Spleen (tissue), 11 donors: Measurements from ENCODE around the gene HSPA12B. TPM values are rescaled to one million over a fixed set of nuclear protein-coding genes. Genes with fewer than 3 reads are reported as not detected.

Experiments used
- DNase-seq: peaks from one replicate; pipeline ENCODE4 v3.0.0-alpha.2; 2020
- H3K27ac ChIP-seq, 8 donors: fragments of 200-600 bp; sonication (generic) in 7 of 8; 1 replicate in 4 of 8; 2 replicates in 4 of 8; pipeline versions ENCODE4 v1.5.0 to v1.8.0; 2016 to 2021; ENCODE audit warnings: inconsistent platforms in 4 of 8, mild to moderate bottlenecking in 4 of 8, moderate library complexity in 1 of 8
- H3K27me3 ChIP-seq, 7 donors: fragments of 200-600 bp; sonication (generic) in 6 of 7; replicated peaks in 1 of 7; 1 replicate in 4 of 7; 2 replicates in 3 of 7; pipeline versions ENCODE4 v1.5.0 to v1.8.0; 2016 to 2021; ENCODE audit warnings: inconsistent platforms in 3 of 7, mild to moderate bottlenecking in 1 of 7
- H3K36me3 ChIP-seq, 6 donors: fragments of 200-600 bp; sonication (generic) in 5 of 6; 1 replicate in 4 of 6; 2 replicates in 2 of 6; pipeline versions ENCODE4 v1.5.0 to v1.8.0; 2016 to 2021; ENCODE audit warnings: inconsistent platforms in 2 of 6
- H3K4me1 ChIP-seq, 6 donors: fragments of 200-600 bp; sonication (generic) in 5 of 6; 1 replicate in 3 of 6; 2 replicates in 3 of 6; pipeline versions ENCODE4 v1.5.0 to v1.8.0; 2016 to 2021; ENCODE audit warnings: inconsistent platforms in 3 of 6
- H3K4me3 ChIP-seq, 8 donors: fragments of 200-600 bp; sonication (generic) in 7 of 8; 1 replicate in 4 of 8; 2 replicates in 4 of 8; pipeline versions ENCODE4 v1.5.0 to v1.8.0; 2016 to 2021; ENCODE audit warnings: inconsistent platforms in 4 of 8, mild to moderate bottlenecking in 4 of 8, moderate library complexity in 2 of 8
- H3K9me3 ChIP-seq, 8 donors: fragments of 200-600 bp; sonication (generic) in 7 of 8; 1 replicate in 4 of 8; 2 replicates in 4 of 8; pipeline versions ENCODE4 v1.5.0 to v1.8.0; 2016 to 2021; ENCODE audit warnings: inconsistent platforms in 4 of 8
- CTCF ChIP-seq, 11 experiments: fragments of 200-600 bp in 7 of 11; fragments of 450-650 bp in 4 of 11; sonication (generic) in 4 of 11; IDR thresholded peaks in 8 of 11; conservative IDR thresholded peaks in 3 of 11; 1 replicate in 7 of 11; 2 replicates in 4 of 11; pipeline versions ENCODE4 v1.4.0 to v1.8.0; 2016 to 2021; ENCODE audit warnings: antibody characterized with exemption in 11 of 11, inconsistent platforms in 4 of 11, mild to moderate bottlenecking in 1 of 11
- POLR2A ChIP-seq, 3 donors: fragments of 450-650 bp; IDR thresholded peaks; one replicate each; pipeline ENCODE4 v1.5.1; 2017; ENCODE audit warnings: antibody characterized with exemption in 3 of 3, mild to moderate bottlenecking in 1 of 3
- POLR2AphosphoS5 ChIP-seq, 3 donors: sonication (generic); formaldehyde crosslinking; IDR thresholded peaks; one replicate each; pipeline ENCODE4 v1.5.1; 2017; ENCODE audit warnings: antibody characterized with exemption in 3 of 3
- WGBS, 5 donors: extraction: QIAGEN DNeasy Blood & Tissue Kit in 3 of 5; methylation state at CpG; one replicate each; pipeline versions ENCODE4 v1.1.5 to v1.1.7; 2013 to 2018; 5-methylcytosine and 5-hydroxymethylcytosine counted together
- intact Hi-C: fragments of 100-400 bp; cut with DNase I; formaldehyde crosslinking; loops from one replicate; pipeline ENCODE4 v1.15.0; 2023; ENCODE audit warnings: low total_unique reads
- polyA plus RNA-seq, 3 donors: library from polyadenylated mRNA; stranded (reverse); fragments of 200-250 nt; gene quantifications; one replicate each; pipeline ENCODE4 v1.2.1, GENCODE V29; 2013
- total RNA-seq, 7 donors: library from RNA; depleted of rRNA in 3 of 7; stranded (reverse); fragments of >200 nt in 3 of 7; fragmentation: NEBNext Ultra II Directional in 4 of 7; extraction: Animal tissue kit (Norgen Biotek cat#: 25700) in 4 of 7; gene quantifications; one replicate each; pipeline versions ENCODE4 v1.1.0 to v1.2.1, GENCODE V29; 2016 to 2021
- donor health status: healthy with polysubstance abuse.
- donor health status: DM: no; HTN: no; CAD: no; lungs with moderate emphysema.
- donor health status: DM: no; HTN: no; CAD: no.
- donor health status: Bipolar disorder and iron deficiency.
- donor health status: healthy.
- donor health status: DM: no; HTN: no; CAD: no.
- donor health status: DM: yes; HTN: yes; CAD: no.

HSPA12B gene
- total and polyA plus RNA-seq, 10 donors, result 5.7 to 74.0 (median 27.2) TPM

- H3K4me1 ChIP-seq, result peaks cover 10 to 65% (median 40%) of the 10 kb centered on the region in 6 donors
- WGBS, 5 donors, result 66 to 91% (median 74%) methylated on average over 2 of the region's 2 CpGs
- TF ChIP-seq POLR2AphosphoS5 (IDR thresholded peaks at IDR 0.05), result no peak
- no peak for TF ChIP-seq POLR2A (IDR thresholded peaks at IDR 0.05)
- no peak for TF ChIP-seq CTCF (IDR thresholded peaks at IDR 0.05 in 8 of 11, conservative IDR thresholded peaks at IDR 0.05 in 3 of 11)
- peaks cover 0 to 63% (median 0%) of the 10 kb centered on the region in 6 donors for H3K36me3 ChIP-seq
- intact Hi-C loops, result no loop called here
- DNase-seq, result no peak
- peaks cover 0 to 16% (median 4%) of the 10 kb centered on the region in 7 donors for H3K27me3 ChIP-seq
- no peaks in the 10 kb centered on the region for H3K9me3 ChIP-seq
- H3K27ac ChIP-seq, result no peak overlapping the region
- H3K4me3 ChIP-seq, result no peak overlapping the region
These were observed 10.8 kb downstream of the HSPA12B start for GRCh38 chr20:3743251-3743650.

GRCh38 chr20:3744037-3744436 lies 11.6 kb downstream of the HSPA12B start:
- H3K27ac ChIP-seq, result peak overlapping the region in 2 of 8 donors; percentile 12 to 36
- no peak for TF ChIP-seq CTCF (IDR thresholded peaks at IDR 0.05 in 8 of 11, conservative IDR thresholded peaks at IDR 0.05 in 3 of 11)
- WGBS, 5 donors, result 74 to 86% (median 76%) methylated on average over 1 of the region's 1 CpG

GRCh38 chr20:3744806-3745685 lies 12.6 kb downstream of the HSPA12B start:
- peak overlapping the region in 3 of 8 donors; percentile 9 to 57 (median 13) for H3K4me3 ChIP-seq
- peak; percentile 88 for DNase-seq
- intact Hi-C loops, result no loop called here

More at GRCh38 chr20:3744037-3744436, 11.6 kb downstream of the HSPA12B start:
- H3K4me1 ChIP-seq, result peaks cover 2 to 57% (median 32%) of the 10 kb centered on the region in 6 donors
- peaks cover 0 to 16% (median 4%) of the 10 kb centered on the region in 7 donors for H3K27me3 ChIP-seq
- DNase-seq, result no peak
- intact Hi-C loops, result no loop called here
- H3K36me3 ChIP-seq, result peaks cover 0 to 71% (median 0%) of the 10 kb centered on the region in 6 donors
- H3K9me3 ChIP-seq, result no peaks in the 10 kb centered on the region
- H3K4me3 ChIP-seq, result no peak overlapping the region

GRCh38 chr20:3745686-3746173 lies 13.2 kb downstream of the HSPA12B start:
- WGBS, 5 donors, result 73 to 81% (median 75%) methylated on average over 10 to 11 of the region's 11 CpGs
- peaks cover 0 to 22% (median 9%) of the 10 kb centered on the region in 7 donors for H3K27me3 ChIP-seq
- no peaks in the 10 kb centered on the region for H3K9me3 ChIP-seq
- TF ChIP-seq CTCF (IDR thresholded peaks at IDR 0.05 in 8 of 11, conservative IDR thresholded peaks at IDR 0.05 in 3 of 11), result no peak
- H3K36me3 ChIP-seq, result peaks cover 0 to 85% (median 6%) of the 10 kb centered on the region in 6 donors
- intact Hi-C loops, result no loop called here
- H3K4me3 ChIP-seq, result peak overlapping the region in 1 of 8 donors; percentile 57
- DNase-seq, result peak; percentile 62
- peak overlapping the region in 2 of 8 donors; percentile 7 to 45 for H3K27ac ChIP-seq
- H3K4me1 ChIP-seq, result peaks cover 0 to 40% (median 19%) of the 10 kb centered on the region in 6 donors

More at GRCh38 chr20:3744806-3745685, 12.6 kb downstream of the HSPA12B start:
- Histone ChIP-seq H3K27me3 (peaks cover 0 to 22% (median 9%) of the 10 kb centered on the region in 7 donors), H3K36me3 (peaks cover 0 to 81% (median 3%) of the 10 kb centered on the region in 6 donors), H3K4me1 (peaks cover 0 to 47% (median 24%) of the 10 kb centered on the region in 6 donors), H3K9me3 (no peaks in the 10 kb centered on the region), H3K27ac (peak overlapping the region in 4 of 8 donors; percentile 7 to 45 (median 24))
- 37 to 47% (median 44%) methylated on average over 45 of the region's 45 CpGs for WGBS, 5 donors
- TF ChIP-seq POLR2A (IDR thresholded peaks at IDR 0.05) (no peak), POLR2AphosphoS5 (IDR thresholded peaks at IDR 0.05) (peak in 1 of 3 donors; percentile 38)
